ENCODE measurements around the gene DARS1. TPM values are rescaled to one million over a fixed set of nuclear protein-coding genes. Genes with fewer than 3 reads are reported as not detected.

Gene DARS1
- total and polyA plus RNA-seq, 2 donors: 70.8 to 106 TPM

Other genes starting within 250 kb of the DARS1 start
- 107 TPM for gene UBXN4, start 243.8 kb downstream of the DARS1 start, total RNA-seq
- gene UBXN4, start 243.8 kb downstream of the DARS1 start, polyA plus RNA-seq: 46.6 TPM
- gene LCT, start 148.4 kb downstream of the DARS1 start, total RNA-seq: not detected
- not detected for gene LCT, start 148.4 kb downstream of the DARS1 start, polyA plus RNA-seq
- gene MCM6, start 109.2 kb downstream of the DARS1 start, total RNA-seq: 28.2 TPM
- gene MCM6, start 109.2 kb downstream of the DARS1 start, polyA plus RNA-seq: 14.5 TPM
- 20.8 TPM for gene CXCR4, start 132.5 kb upstream of the DARS1 start, total RNA-seq
- 20.4 TPM for gene CXCR4, start 132.5 kb upstream of the DARS1 start, polyA plus RNA-seq